IPS-NIHi7 (cell line): Measurements from ENCODE around the gene ASS1.
A peak's percentile ranks its signal among the peaks of the same experiment; 100 is the strongest.

ENCODE experiments used
- DNase-seq: peaks from one replicate; pipeline ENCODE4 v3.0.0; 2012; ENCODE audit warnings: mixed read lengths; ENCODE audit errors: extremely low spot score

ASS1 gene

GRCh38 chr9:130473009-130473408, 28.2 kb downstream of the ASS1 start:
- DNase-seq = no peak

GRCh38 chr9:130473566-130473965, 28.8 kb downstream of the ASS1 start:
- DNase-seq = no peak

GRCh38 chr9:130474106-130474505, 29.3 kb downstream of the ASS1 start:
- no peak for DNase-seq

GRCh38 chr9:130476151-130476730, 31.5 kb downstream of the ASS1 start:
- DNase-seq = no peak

GRCh38 chr9:130477564-130477963, 32.8 kb downstream of the ASS1 start:
- no peak for DNase-seq

GRCh38 chr9:130478152-130478551, 33.4 kb downstream of the ASS1 start:
- DNase-seq = no peak

GRCh38 chr9:130478736-130479575, 34.2 kb downstream of the ASS1 start:
- no peak for DNase-seq

- no peak for DNase-seq
These were observed 34.8 kb downstream of the ASS1 start for GRCh38 chr9:130479587-130479986.

- DNase-seq = peak; percentile 84
These were observed 35.9 kb downstream of the ASS1 start for GRCh38 chr9:130480673-130481072.

- DNase-seq = no peak
These were observed 37.7 kb downstream of the ASS1 start for GRCh38 chr9:130482463-130482862.

- peak; percentile 50 for DNase-seq
These were observed 38.7 kb downstream of the ASS1 start for GRCh38 chr9:130483371-130483971.

- DNase-seq = no peak
These were observed 39.8 kb downstream of the ASS1 start for GRCh38 chr9:130484362-130485072.

- no peak for DNase-seq
These were observed 41.3 kb downstream of the ASS1 start for GRCh38 chr9:130486103-130486502.

- no peak for DNase-seq
These were observed 42.7 kb downstream of the ASS1 start for GRCh38 chr9:130487500-130487899.

- DNase-seq = no peak
These were observed 44.0 kb downstream of the ASS1 start for GRCh38 chr9:130488621-130489330.

- no peak for DNase-seq
These were observed 46.2 kb downstream of the ASS1 start for GRCh38 chr9:130490981-130491380.

GRCh38 chr9:130491830-130492482, 47.2 kb downstream of the ASS1 start:
- no peak for DNase-seq

GRCh38 chr9:130493021-130493420, 48.3 kb downstream of the ASS1 start:
- DNase-seq = no peak

GRCh38 chr9:130493476-130493875, 48.7 kb downstream of the ASS1 start:
- no peak for DNase-seq

GRCh38 chr9:130495067-130495466, 50.3 kb downstream of the ASS1 start:
- no peak for DNase-seq

- DNase-seq = no peak
These were observed 52.4 kb downstream of the ASS1 start for GRCh38 chr9:130497139-130497538.
